Lower lobe of right lung (tissue), 2 donors: ENCODE measurements around the gene CD79A. TPM values are rescaled to one million over a fixed set of nuclear protein-coding genes. Genes with fewer than 3 reads are reported as not detected.
A peak's percentile ranks its signal among the peaks of the same experiment; 100 is the strongest.

ENCODE experiments used
- ATAC-seq, 2 donors: fragments of 200-7000 bp; cut with Tn5 transposase; one replicate each; pipeline ENCODE4 v1.9.1; 2020 to 2022; ENCODE audit warnings: mild to moderate bottlenecking in 2 of 2, moderate library complexity in 2 of 2
- DNase-seq: peaks from one replicate; pipeline ENCODE4 v3.0.0-alpha.2; 2020
- H3K27ac ChIP-seq: fragments of 200-600 bp; one replicate; pipeline ENCODE4 v1.8.0; 2022
- H3K27me3 ChIP-seq: fragments of 200-600 bp; one replicate; pipeline ENCODE4 v1.8.0; 2022; ENCODE audit warnings: low read depth
- H3K36me3 ChIP-seq: fragments of 200-600 bp; one replicate; pipeline ENCODE4 v1.8.0; 2022; ENCODE audit warnings: mild to moderate bottlenecking
- H3K4me1 ChIP-seq: fragments of 200-600 bp; one replicate; pipeline ENCODE4 v1.8.0; 2022
- H3K4me3 ChIP-seq: fragments of 200-600 bp; one replicate; pipeline ENCODE4 v1.8.0; 2022; ENCODE audit warnings: mild to moderate bottlenecking
- H3K9me3 ChIP-seq: fragments of 200-600 bp; one replicate; pipeline ENCODE4 v1.8.0; 2022
- CTCF ChIP-seq: fragments of 200-600 bp; IDR thresholded peaks from one replicate; pipeline ENCODE4 v1.8.0; 2022; ENCODE audit warnings: antibody characterized with exemption, mild to moderate bottlenecking
- intact Hi-C: fragments of 100-400 bp; cut with DNase I; formaldehyde crosslinking; loops from one replicate; pipeline ENCODE4 v1.11.0; 2022
- total RNA-seq: library from RNA; stranded (reverse); fragmentation: NEBNext Ultra II Directional; extraction: Animal tissue kit (Norgen Biotek cat#: 25700); gene quantifications from one replicate; pipeline ENCODE4 v1.2.1, GENCODE V29; 2021
- donor health status: DM: no; HTN: yes; CAD: no; lungs with severe emphysema.

The CD79A gene
- total RNA-seq, 1 donor from 2014 or later = 1.2 TPM

- no peak for ATAC-seq
- Histone ChIP-seq H3K36me3 (peaks cover 11% of the 10 kb centered on the region), H3K4me1 (peaks cover 48% of the 10 kb centered on the region), H3K27ac (peak overlapping the region; percentile 95), H3K4me3 (peak overlapping the region; percentile 97), H3K27me3 (no peaks in the 10 kb centered on the region), H3K9me3 (no peaks in the 10 kb centered on the region)
- TF ChIP-seq CTCF = no peak
- intact Hi-C loops = loop anchor here (10.0 kb wide), 1 partner anchor 51 kb away; no protein-coding TSS in a partner anchor
- no peak for DNase-seq
Observed at GRCh38 chr19:41883463-41883820, 6.4 kb downstream of the CD79A start.

- H3K9me3 ChIP-seq = no peaks in the 10 kb centered on the region
- peak overlapping the region; percentile 97 for H3K4me3 ChIP-seq
- H3K36me3 ChIP-seq = peaks cover 18% of the 10 kb centered on the region
- ATAC-seq (peak; percentile 91 to 93), DNase-seq (peak; percentile 97)
- no peaks in the 10 kb centered on the region for H3K27me3 ChIP-seq
- intact Hi-C loops = loop anchor here (10.0 kb wide), 1 partner anchor 51 kb away; no protein-coding TSS in a partner anchor
- H3K27ac ChIP-seq = peak overlapping the region; percentile 95
- TF ChIP-seq CTCF = peak; percentile 33
- H3K4me1 ChIP-seq = peaks cover 55% of the 10 kb centered on the region
Observed at GRCh38 chr19:41883821-41884733, 7.0 kb downstream of the CD79A start.

GRCh38 chr19:41886761-41887710, 10.0 kb downstream of the CD79A start:
- Histone ChIP-seq H3K27me3 (no peaks in the 10 kb centered on the region), H3K36me3 (peaks cover 47% of the 10 kb centered on the region), H3K4me3 (peak overlapping the region; percentile 39), H3K27ac (peak overlapping the region; percentile 71), H3K4me1 (peaks cover 61% of the 10 kb centered on the region), H3K9me3 (no peaks in the 10 kb centered on the region)
- intact Hi-C loops = loop anchor here (10.0 kb wide), 1 partner anchor 48 kb away; no protein-coding TSS in a partner anchor
- ATAC-seq = no peak
- no peak for DNase-seq
- TF ChIP-seq CTCF = no peak

- Histone ChIP-seq H3K36me3 (peaks cover 55% of the 10 kb centered on the region), H3K27ac (peak overlapping the region; percentile 71), H3K4me1 (peaks cover 55% of the 10 kb centered on the region), H3K9me3 (no peaks in the 10 kb centered on the region), H3K4me3 (peak overlapping the region; percentile 39), H3K27me3 (no peaks in the 10 kb centered on the region)
- TF ChIP-seq CTCF = peak; percentile 23
- DNase-seq (peak; percentile 91), ATAC-seq (peak; percentile 80 to 83)
- intact Hi-C loops = loop anchor here (10.0 kb wide), 1 partner anchor 47 kb away; no protein-coding TSS in a partner anchor
Observed at GRCh38 chr19:41887711-41888382, 10.8 kb downstream of the CD79A start.

GRCh38 chr19:41888926-41889325, 11.8 kb downstream of the CD79A start:
- no peak for TF ChIP-seq CTCF
- intact Hi-C loops = loop anchor here (10.0 kb wide), 1 partner anchor 46 kb away; no protein-coding TSS in a partner anchor
- peak overlapping the region; percentile 71 for H3K27ac ChIP-seq
- no peak overlapping the region for H3K4me3 ChIP-seq
- no peaks in the 10 kb centered on the region for H3K9me3 ChIP-seq
- H3K27me3 ChIP-seq = no peaks in the 10 kb centered on the region
- peaks cover 55% of the 10 kb centered on the region for H3K4me1 ChIP-seq
- H3K36me3 ChIP-seq = peaks cover 58% of the 10 kb centered on the region
- ATAC-seq (no peak), DNase-seq (peak; percentile 55)
